H1 (cell line): ENCODE results near the gene GIN1. TPM values are rescaled to one million over a fixed set of nuclear protein-coding genes. Genes with fewer than 3 reads are reported as not detected.

Experiments used
- CTCF ChIA-PET: fragments of 300-600 bp; sonication (Branson Sonifier 250); formaldehyde crosslinking; loops from one replicate; lab custom pipeline; 2021; ENCODE audit not compliant: partially characterized antibody; lab: Charles Lee
- POLR2A ChIA-PET: fragments of 300-600 bp; sonication (Branson Sonifier 250); formaldehyde crosslinking; loops from one replicate; lab custom pipeline; 2021; ENCODE audit warnings: inconsistent platforms; ENCODE audit not compliant: partially characterized antibody; lab: Charles Lee
- DNase-seq, 2 experiments: peaks; one replicate each; pipeline versions ENCODE4 v3.0.0 to v3.0.0-alpha.2; 2010 to 2022; ENCODE audit warnings: low spot score in 2 of 2, low read depth in 1 of 2, mixed read lengths in 1 of 2
- FAIRE-seq: peaks from 2 replicates; lab custom pipeline; 2011; peaks lifted over from hg19 to GRCh38; lab: Jason Lieb, UNC
- H2AFZ ChIP-seq: 2 replicates; pipeline ENCODE4 v1.8.1; 2012; ENCODE audit warnings: low read length, inconsistent platforms
- H2AK5ac ChIP-seq: 2 replicates; pipeline ENCODE4 v1.6.1; 2013; ENCODE audit warnings: low read depth, low read length
- H2BK120ac ChIP-seq: replicated peaks from 2 replicates; pipeline ENCODE3; 2013; ENCODE audit warnings: low read depth, low read length, inconsistent platforms
- H2BK12ac ChIP-seq: 2 replicates; pipeline ENCODE4 v1.6.1; 2013; ENCODE audit warnings: low read depth, low read length
- H2BK15ac ChIP-seq: 2 replicates; pipeline ENCODE4 v1.6.1; 2013; ENCODE audit warnings: low read length
- H2BK20ac ChIP-seq: 2 replicates; pipeline ENCODE4 v1.6.1; 2013; ENCODE audit warnings: low read length
- H2BK5ac ChIP-seq: 2 replicates; pipeline ENCODE4 v1.6.1; 2013; ENCODE audit warnings: low read depth, low read length
- H3K14ac ChIP-seq: 2 replicates; pipeline ENCODE4 v1.6.1; 2013; ENCODE audit warnings: inconsistent platforms; ENCODE audit not compliant: insufficient read length
- H3K18ac ChIP-seq: 2 replicates; pipeline ENCODE4 v1.6.1; 2013; ENCODE audit warnings: low read length; ENCODE audit errors: extremely low read depth
- H3K23ac ChIP-seq: 2 replicates; pipeline ENCODE4 v1.6.1; 2013; ENCODE audit warnings: inconsistent platforms; ENCODE audit not compliant: insufficient read length
- H3K23me2 ChIP-seq: 2 replicates; pipeline ENCODE4 v1.6.1; 2013; ENCODE audit warnings: low read depth, low read length
- H3K27ac ChIP-seq: 2 replicates; pipeline ENCODE4 v1.6.1; 2011; ENCODE audit warnings: low read depth, low read length, inconsistent platforms
- H3K27me3 ChIP-seq, 4 experiments: replicated peaks in 1 of 4; 1 replicate in 1 of 4; 2 replicates in 3 of 4; pipeline versions ENCODE4 v1.6.1 to v1.8.1; 2011 to 2013; ENCODE audit warnings: low read length in 3 of 4, mild to moderate bottlenecking in 3 of 4, inconsistent platforms in 2 of 4, mixed read lengths in 2 of 4, moderate library complexity in 1 of 4; ENCODE audit not compliant: control insufficient read depth in 3 of 4, insufficient read depth in 3 of 4; ENCODE audit errors: extremely low read depth in 1 of 4
- H3K36me3 ChIP-seq, 4 experiments: 2 replicates each; pipeline versions ENCODE4 v1.6.1 to v1.8.1; 2011 to 2013; ENCODE audit warnings: mild to moderate bottlenecking in 4 of 4, low read length in 3 of 4, moderate library complexity in 2 of 4, control low read depth in 1 of 4, inconsistent platforms in 1 of 4; ENCODE audit not compliant: insufficient read depth in 4 of 4, control insufficient read depth in 2 of 4
- H3K4ac ChIP-seq: replicated peaks from 2 replicates; pipeline ENCODE3; 2013; ENCODE audit warnings: low read length, low read depth, mixed read lengths, inconsistent platforms; ENCODE audit not compliant: insufficient read length
- H3K4me1 ChIP-seq, 4 experiments: replicated peaks in 1 of 4; 1 replicate in 1 of 4; 2 replicates in 3 of 4; pipeline versions ENCODE4 v1.6.1 to v1.8.1; 2011 to 2013; ENCODE audit warnings: low read length in 3 of 4, inconsistent platforms in 2 of 4, mixed read lengths in 1 of 4; ENCODE audit not compliant: insufficient read depth in 4 of 4, control insufficient read depth in 3 of 4
- H3K4me2 ChIP-seq, 2 experiments: 2 replicates each; pipeline versions ENCODE4 v1.6.1 to v1.8.1; 2011 to 2013; ENCODE audit warnings: low read depth in 2 of 2, low read length in 2 of 2, control low read depth in 1 of 2, inconsistent platforms in 1 of 2, mild to moderate bottlenecking in 1 of 2; ENCODE audit not compliant: insufficient read depth in 1 of 2
- H3K4me3 ChIP-seq, 4 experiments: fragments of 200-600, 300-600 bp in 1 of 4; sonication (generic), shearing (Covaris generic), sonication (Bioruptor Twin) in 1 of 4; 2 replicates each; pipeline versions ENCODE4 v1.5.1 to v1.8.1; 2011 to 2016; ENCODE audit warnings: low read length in 4 of 4, low read depth in 3 of 4, control low read depth in 2 of 4, inconsistent platforms in 2 of 4, mild to moderate bottlenecking in 2 of 4, mixed read lengths in 1 of 4, moderate library complexity in 1 of 4; ENCODE audit not compliant: insufficient read depth in 2 of 4; ENCODE audit errors: extremely low read depth in 1 of 4
- H3K56ac ChIP-seq: replicated peaks from 2 replicates; pipeline ENCODE3; 2013; ENCODE audit warnings: low read depth, mild to moderate bottlenecking, mixed read lengths, low read length, inconsistent platforms; ENCODE audit not compliant: insufficient read length
- H3K79me1 ChIP-seq: 2 replicates; pipeline ENCODE4 v1.6.1; 2013; ENCODE audit warnings: low read depth, low read length, control low read depth
- H3K79me2 ChIP-seq, 2 experiments: 2 replicates each; pipeline versions ENCODE4 v1.6.1 to v1.8.1; 2012 to 2013; ENCODE audit warnings: low read length in 2 of 2, mild to moderate bottlenecking in 2 of 2, inconsistent platforms in 1 of 2; ENCODE audit not compliant: insufficient read depth in 2 of 2, control insufficient read depth in 1 of 2
- H3K9ac ChIP-seq, 4 experiments: replicated peaks in 1 of 4; 1 replicate in 1 of 4; 2 replicates in 3 of 4; pipeline versions ENCODE4 v1.6.1 to v1.8.1; 2011 to 2013; ENCODE audit warnings: low read depth in 3 of 4, low read length in 3 of 4, control low read depth in 2 of 4, mild to moderate bottlenecking in 2 of 4, moderate library complexity in 2 of 4, inconsistent platforms in 1 of 4; ENCODE audit errors: extremely low read depth in 1 of 4
- H3K9me3 ChIP-seq, 2 experiments: 2 replicates each; pipeline versions ENCODE4 v1.6.1 to v1.8.1; 2012 to 2013; ENCODE audit warnings: mild to moderate bottlenecking in 2 of 2, moderate library complexity in 2 of 2, control low read depth in 1 of 2, inconsistent platforms in 1 of 2, low read depth in 1 of 2, low read length in 1 of 2, mixed read lengths in 1 of 2; ENCODE audit not compliant: insufficient read depth in 2 of 2
- H4K20me1 ChIP-seq, 2 experiments: replicated peaks in 1 of 2; 2 replicates each; pipeline versions ENCODE3 to v1.8.1; 2011 to 2013; ENCODE audit warnings: inconsistent platforms in 2 of 2, low read length in 2 of 2, mild to moderate bottlenecking in 1 of 2; ENCODE audit not compliant: insufficient read depth in 2 of 2, control insufficient read depth in 1 of 2
- H4K5ac ChIP-seq: 2 replicates; pipeline ENCODE4 v1.6.1; 2013; ENCODE audit warnings: low read length, low read depth, mixed read lengths, inconsistent platforms; ENCODE audit not compliant: insufficient read length
- H4K8ac ChIP-seq: 2 replicates; pipeline ENCODE4 v1.8.0; 2013; ENCODE audit warnings: mild to moderate bottlenecking, moderate library complexity, low read length, inconsistent platforms; ENCODE audit not compliant: insufficient read depth; ENCODE audit errors: extremely low read depth
- H4K91ac ChIP-seq: replicated peaks from 2 replicates; pipeline ENCODE3; 2013; ENCODE audit warnings: low read length, mixed read lengths, inconsistent platforms; ENCODE audit not compliant: insufficient read length
- ASH2L ChIP-seq: fragments of 200-600, 300-600 bp; sonication (generic); IDR thresholded peaks from one replicate; pipeline ENCODE4 v1.7.1; 2017; ENCODE audit warnings: low read length
- BCL11A ChIP-seq, 2 experiments: IDR thresholded peaks; one replicate each; pipeline ENCODE4 v1.6.1; 2011; ENCODE audit warnings: low read depth in 2 of 2, low read length in 2 of 2, mild to moderate bottlenecking in 2 of 2
- CBX5 ChIP-seq: fragments of 300-800, 300-1000 bp; sonication (generic); IDR thresholded peaks from 2 replicates; pipeline ENCODE4 v1.7.1; 2016; ENCODE audit warnings: antibody characterized with exemption, low read length, low read depth
- CBX8 ChIP-seq: fragments of 300-800, 300-1000 bp; sonication (generic); IDR thresholded peaks from 2 replicates; pipeline ENCODE4 v1.7.1; 2016; ENCODE audit warnings: low read depth, low read length, borderline replicate concordance
- CTBP2 ChIP-seq: IDR thresholded peaks from 2 replicates; pipeline ENCODE4 v1.7.0; 2011; ENCODE audit warnings: borderline replicate concordance, mild to moderate bottlenecking, moderate library complexity, mixed read lengths, low read length; ENCODE audit not compliant: insufficient read depth, insufficient read length
- EZH2 ChIP-seq: fragments of 200-600 bp; sonication (generic); IDR thresholded peaks from 2 replicates; pipeline ENCODE4 v1.7.1; 2012; ENCODE audit warnings: low read depth, mild to moderate bottlenecking, moderate library complexity, low read length, inconsistent platforms; ENCODE audit not compliant: severe bottlenecking
- JUN ChIP-seq: IDR thresholded peaks from 2 replicates; pipeline ENCODE4 v1.6.1; 2011; ENCODE audit warnings: low read depth, mild to moderate bottlenecking, improper control_type of control experiment, low read length
- MAFK ChIP-seq: IDR thresholded peaks from 2 replicates; pipeline ENCODE4 v1.6.1; 2012; ENCODE audit warnings: low read depth, mild to moderate bottlenecking, improper control_type of control experiment, low read length
- POU5F1 ChIP-seq: IDR thresholded peaks from 2 replicates; pipeline ENCODE4 v1.6.1; 2011; ENCODE audit warnings: low read depth, mild to moderate bottlenecking, low read length, moderate library complexity
- SIN3A ChIP-seq, 2 experiments: IDR thresholded peaks in 1 of 2; conservative IDR thresholded peaks in 1 of 2; 2 replicates each; pipeline ENCODE4 v1.6.1; 2011 to 2012; ENCODE audit warnings: low read length in 2 of 2, improper control_type of control experiment in 1 of 2, low read depth in 1 of 2, mild to moderate bottlenecking in 1 of 2
- SIX5 ChIP-seq: IDR thresholded peaks from 2 replicates; pipeline ENCODE4 v1.6.1; 2011; ENCODE audit warnings: mild to moderate bottlenecking, low read depth, low read length
- TAF7 ChIP-seq: optimal IDR thresholded peaks from 2 replicates; pipeline ENCODE3; 2011; ENCODE audit warnings: low read depth, mild to moderate bottlenecking, inconsistent platforms, low read length, moderate library complexity, borderline replicate concordance
- TBP ChIP-seq: IDR thresholded peaks from 2 replicates; pipeline ENCODE4 v1.6.1; 2011; ENCODE audit warnings: low read depth, low read length, improper control_type of control experiment
- TEAD4 ChIP-seq: IDR thresholded peaks from 2 replicates; pipeline ENCODE4 v1.6.1; 2012; ENCODE audit warnings: low read depth, low read length, inconsistent platforms, mixed read lengths
- polyA plus RNA-seq, 7 experiments: library from polyadenylated mRNA; depleted of rRNA in 3 of 7; stranded (reverse) in 5 of 7; unstranded in 2 of 7; fragments of >200 nt in 5 of 7; fragments of 200-250 nt in 2 of 7; gene quantifications; 1 replicate in 5 of 7; 2 replicates in 1 of 7; 4 replicates in 1 of 7; pipeline versions ENCODE4 v1.2.1 to v1.2.3, GENCODE V29; 2011 to 2013; ENCODE audit warnings: missing spikeins in 2 of 7, mixed read lengths in 2 of 7
- total RNA-seq: library from RNA; stranded (reverse); fragmentation: NEBNext Ultra II Directional; extraction: Animal tissue kit (Norgen Biotek cat#: 25700); gene quantifications from 2 replicates; pipeline ENCODE4 v1.2.1, GENCODE V29; 2021
- TF ChIP-seq, protein P1 (sequence below): IDR thresholded peaks from 2 replicates; pipeline ENCODE4 v1.6.1; 2011; ENCODE audit warnings: low read depth, mild to moderate bottlenecking, low read length; ENCODE audit not compliant: insufficient read depth

Gene GIN1
- total and polyA plus RNA-seq, 2 of the 8 experiments (the other 6 are each of a cell fraction or from before 2014, with no cell fraction given), result 1.9 to 7.1 TPM

DNA sequence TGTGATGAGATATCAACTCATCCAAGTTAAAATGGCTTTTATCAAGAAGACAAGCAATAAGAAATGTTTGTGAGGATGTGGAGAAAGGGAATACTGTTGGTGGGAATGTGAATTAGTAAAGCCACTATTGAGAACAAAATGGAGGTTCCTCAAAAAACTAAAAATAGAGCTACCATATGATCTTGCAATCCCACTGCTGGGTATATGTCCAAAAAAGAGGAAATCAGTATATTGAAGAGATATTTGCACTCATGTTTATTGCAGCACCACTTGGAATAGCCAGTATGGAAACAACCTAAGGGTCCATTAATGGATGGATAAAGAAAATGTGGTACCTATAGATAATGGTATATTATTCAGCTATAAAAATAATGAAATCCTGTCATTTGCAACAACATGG, 25.3 kb upstream of the GIN1 start:
- no peaks in the 10 kb centered on the region for H3K79me2 ChIP-seq
- CTCF ChIA-PET, result interaction anchor here (0.8 to 1.8 kb wide), 6 partner anchors 10 to 464 kb away, joined by 3 to 6 read pairs (median 4); no protein-coding TSS in a partner anchor
- H3K79me1 ChIP-seq, result no peaks in the 10 kb centered on the region
- no peaks in the 10 kb centered on the region for H3K4me1 ChIP-seq
- H3K27me3 ChIP-seq, result no peaks in the 10 kb centered on the region
- no peaks in the 10 kb centered on the region for H3K23me2 ChIP-seq
- H3K18ac ChIP-seq, result no peak overlapping the region
- H3K9me3 ChIP-seq, result peaks cover 0 to 5% of the 10 kb centered on the region in 2 experiments; a peak in 1 of 4 replicates
- no peak overlapping the region for H3K27ac ChIP-seq
- no peak overlapping the region for H3K4me3 ChIP-seq
- H4K20me1 ChIP-seq, result no peaks in the 10 kb centered on the region
- FAIRE-seq (no peak), DNase-seq (no peak)
- no peak overlapping the region for H3K56ac ChIP-seq
- H2BK20ac ChIP-seq, result no peak overlapping the region
- H4K5ac ChIP-seq, result no peak overlapping the region
- no peak overlapping the region for H3K4ac ChIP-seq
- POLR2A ChIA-PET, result no interaction called here
- no peak overlapping the region for H4K91ac ChIP-seq
- H3K14ac ChIP-seq, result no peak overlapping the region
- H2BK120ac ChIP-seq, result no peak overlapping the region
- H3K23ac ChIP-seq, result no peak overlapping the region
- H2BK12ac ChIP-seq, result no peak overlapping the region
- no peak overlapping the region for H2AK5ac ChIP-seq
- H2BK5ac ChIP-seq, result no peak overlapping the region
- H3K4me2 ChIP-seq, result no peak overlapping the region
- H2AFZ ChIP-seq, result no peak overlapping the region
- H3K9ac ChIP-seq, result no peak overlapping the region
- no peak overlapping the region for H2BK15ac ChIP-seq
- peaks cover 0 to 6% (median 0%) of the 10 kb centered on the region in 4 experiments; a peak in 1 of 8 replicates for H3K36me3 ChIP-seq
- no peak overlapping the region for H4K8ac ChIP-seq
- TF ChIP-seq, protein P1, sequence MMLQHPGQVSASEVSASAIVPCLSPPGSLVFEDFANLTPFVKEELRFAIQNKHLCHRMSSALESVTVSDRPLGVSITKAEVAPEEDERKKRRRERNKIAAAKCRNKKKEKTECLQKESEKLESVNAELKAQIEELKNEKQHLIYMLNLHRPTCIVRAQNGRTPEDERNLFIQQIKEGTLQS, result no peak
- TF ChIP-seq POU5F1, result no peak
- no peak for TF ChIP-seq CTBP2
- no peak for TF ChIP-seq CBX8
- TF ChIP-seq CBX5, result no peak
- TF ChIP-seq SIN3A (conservative IDR thresholded peaks at IDR 0.05 in 1 of 2, IDR thresholded peaks at IDR 0.05 in 1 of 2; ENCODE audit: low read depth in 1 of 2, low read length in 2 of 2), result no peak
- TF ChIP-seq TBP, result no peak
- no peak for TF ChIP-seq EZH2
- TF ChIP-seq TAF7, result no peak
- no peak for TF ChIP-seq BCL11A (IDR thresholded peaks at IDR 0.05; ENCODE audit: low read depth in 2 of 2, low read length in 2 of 2)
- no peak for TF ChIP-seq SIX5
- no peak for TF ChIP-seq MAFK
- TF ChIP-seq JUN, result no peak
- no peak for TF ChIP-seq ASH2L
- TF ChIP-seq TEAD4, result no peak
